K562 treated with DMSO at 1 percent for 12 hours (cell line): ENCODE measurements around the gene CCL19. TPM values are rescaled to one million over a fixed set of nuclear protein-coding genes. Genes with fewer than 3 reads are reported as not detected.

Experiments used
- total RNA-seq: library from RNA; unstranded; fragments of 300-600 nt; gene quantifications from 2 replicates; pipeline ENCODE4 v1.2.3, GENCODE V29; 2022; ENCODE audit not compliant: insufficient read depth

Gene CCL19
- total RNA-seq: not detected in 2 replicates

DNA sequence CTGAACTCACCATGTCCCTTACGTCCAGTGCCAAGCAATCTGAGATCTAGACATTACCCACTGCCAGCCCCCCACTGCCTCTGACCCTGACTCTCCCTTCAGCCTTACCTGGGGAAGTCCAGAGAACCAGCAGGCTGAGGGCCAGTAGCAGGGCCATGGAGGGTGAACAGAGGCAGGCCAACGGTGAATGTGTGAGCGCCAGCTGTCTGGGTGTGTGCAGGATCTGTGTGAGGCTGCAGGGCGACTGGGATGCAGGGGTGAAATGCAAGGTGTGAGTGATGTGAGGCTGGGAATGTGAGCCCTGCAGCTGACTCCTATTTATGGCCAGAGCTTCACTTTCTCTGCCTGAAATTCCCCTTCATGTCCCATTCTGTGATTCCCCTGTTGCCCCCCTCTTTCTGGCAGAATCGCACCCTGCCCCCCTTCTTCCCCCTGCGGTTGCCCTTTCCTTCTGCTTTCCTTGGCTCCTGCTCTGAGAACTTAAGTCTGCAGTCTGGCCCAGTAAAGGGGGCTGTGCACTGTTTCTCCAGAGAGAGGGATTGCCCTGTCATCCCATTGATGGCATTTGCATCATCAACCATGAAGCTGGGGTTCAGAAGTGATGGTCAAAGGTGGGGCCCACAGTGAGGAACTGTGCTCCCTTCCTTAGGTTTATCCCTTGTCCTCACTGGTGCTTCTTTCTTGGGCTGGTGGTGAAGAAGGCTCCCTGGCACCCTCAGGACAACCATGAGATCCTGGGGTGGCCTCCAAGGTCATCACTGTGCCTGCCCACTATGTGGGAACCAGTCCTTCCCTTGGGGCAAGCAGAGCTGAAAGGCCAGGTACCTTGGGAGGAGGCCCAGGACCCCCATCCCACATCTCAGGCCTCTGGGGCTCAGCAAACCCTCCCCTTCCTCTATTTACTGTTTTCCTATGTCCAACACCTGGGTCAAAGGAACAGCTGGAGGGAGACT is at the start of gene CCL19:
Gene CCL19, minus strand, starts transcription at position 294 of the 953 bp plus-strand sequence. Its CDS starts 137 bp downstream, at position 157.

DNA sequence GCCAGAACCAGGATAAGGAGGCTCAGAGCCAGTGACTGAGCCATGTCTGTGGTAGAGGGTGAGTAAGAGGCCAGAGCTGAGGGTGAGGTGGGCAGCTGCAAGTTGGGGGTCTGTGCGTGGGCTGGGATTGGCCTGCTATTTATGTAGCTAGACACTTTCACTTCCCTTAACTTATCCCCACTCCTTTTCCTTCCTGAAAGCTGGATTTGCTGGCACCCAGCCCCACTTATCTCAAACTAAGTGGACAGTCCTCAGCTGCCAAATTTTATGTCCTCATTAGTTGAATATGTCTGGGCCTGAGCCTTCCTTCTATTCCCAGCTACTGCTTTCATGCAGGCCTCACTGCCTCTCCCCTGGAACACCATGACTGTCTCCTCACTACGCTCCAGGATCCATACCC is 18.9 kb upstream of the CCL19 start, which contains the start of gene CCL21:
Gene CCL21, minus strand, starts transcription at position 114 of the 400 bp plus-strand sequence. Its CDS starts 70 bp downstream, at position 44.

DNA sequence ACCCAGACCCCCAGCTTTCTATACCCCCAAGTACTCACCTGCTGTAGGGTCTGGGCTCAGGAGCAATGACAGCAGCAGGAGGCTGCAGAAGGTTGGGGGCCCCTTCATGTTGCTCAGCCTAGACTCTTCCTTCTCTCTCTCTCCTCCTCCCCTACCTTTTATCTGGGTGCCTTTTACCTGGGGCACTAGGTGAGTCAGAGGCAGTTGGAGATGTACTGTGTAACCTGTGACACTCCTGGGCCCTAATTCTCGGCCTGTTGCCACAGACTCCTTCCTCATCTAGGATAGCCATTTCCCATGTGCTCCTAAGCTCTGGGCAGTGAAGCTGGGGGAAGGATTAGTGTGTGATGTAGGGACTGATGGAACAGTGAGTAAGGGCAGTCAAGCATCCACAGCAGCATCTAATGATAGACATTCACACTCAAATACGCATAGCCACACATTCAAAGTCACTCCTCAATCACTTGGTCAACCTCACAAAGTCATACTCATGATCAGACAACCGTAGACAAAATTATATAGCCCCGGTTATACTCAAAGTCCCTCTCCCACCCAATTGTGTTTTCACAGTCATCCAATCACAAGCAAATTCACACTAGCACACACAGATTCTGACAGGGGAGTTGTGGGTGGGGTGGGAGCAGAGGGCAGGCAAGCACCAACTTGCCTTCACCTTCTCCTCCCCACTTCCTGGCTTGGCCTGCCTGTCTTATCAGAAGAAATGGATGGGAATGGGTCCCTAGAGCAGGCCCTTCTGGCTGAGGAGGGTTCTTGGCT is 28.4 kb downstream of the CCL19 start, which contains the start of gene CCL27:
Gene CCL27, minus strand, starts transcription at position 132 of the 777 bp plus-strand sequence. Its CDS starts 24 bp downstream, at position 108.

DNA sequence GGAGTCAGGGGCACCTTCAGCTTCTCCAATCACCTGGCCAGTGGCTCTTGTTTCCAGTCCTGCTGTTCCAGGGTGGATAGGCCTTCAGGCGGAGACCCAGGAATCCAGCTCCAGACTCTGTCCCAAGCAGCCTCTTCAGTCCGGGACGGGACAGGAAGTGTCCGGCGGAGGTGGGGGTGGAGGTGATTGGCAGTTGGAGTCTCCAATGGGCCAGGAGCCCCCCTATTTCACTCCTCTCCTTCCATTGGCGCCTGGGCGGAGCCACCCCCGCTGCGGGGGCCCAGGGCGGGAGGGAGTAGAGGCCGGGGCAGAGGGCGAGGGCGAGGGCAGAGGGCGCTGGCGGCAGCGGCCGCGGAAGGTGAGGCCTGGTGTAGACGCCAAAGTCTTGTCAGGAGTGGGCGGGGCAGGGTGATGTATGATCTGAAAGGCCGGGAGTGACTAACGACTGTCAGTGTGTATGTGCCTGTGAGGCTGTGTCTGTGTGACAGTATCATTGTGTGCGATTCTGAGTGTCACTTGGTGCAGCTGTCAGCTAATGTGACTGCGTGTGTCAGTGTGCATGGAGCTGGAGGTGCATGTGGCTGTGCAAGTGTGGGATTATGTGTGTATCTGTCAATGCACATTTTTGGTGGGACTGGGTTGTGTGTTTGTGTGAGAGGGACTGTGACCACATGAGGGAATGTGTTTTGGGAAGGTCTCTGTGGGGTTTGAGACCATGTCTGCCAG is 39.0 kb downstream of the CCL19 start, which contains the start of gene IL11RA:
Gene IL11RA, plus strand, starts transcription at position 310 of the 726 bp plus-strand sequence. CDS start 3,033 bp downstream, outside the sequence.

DNA sequence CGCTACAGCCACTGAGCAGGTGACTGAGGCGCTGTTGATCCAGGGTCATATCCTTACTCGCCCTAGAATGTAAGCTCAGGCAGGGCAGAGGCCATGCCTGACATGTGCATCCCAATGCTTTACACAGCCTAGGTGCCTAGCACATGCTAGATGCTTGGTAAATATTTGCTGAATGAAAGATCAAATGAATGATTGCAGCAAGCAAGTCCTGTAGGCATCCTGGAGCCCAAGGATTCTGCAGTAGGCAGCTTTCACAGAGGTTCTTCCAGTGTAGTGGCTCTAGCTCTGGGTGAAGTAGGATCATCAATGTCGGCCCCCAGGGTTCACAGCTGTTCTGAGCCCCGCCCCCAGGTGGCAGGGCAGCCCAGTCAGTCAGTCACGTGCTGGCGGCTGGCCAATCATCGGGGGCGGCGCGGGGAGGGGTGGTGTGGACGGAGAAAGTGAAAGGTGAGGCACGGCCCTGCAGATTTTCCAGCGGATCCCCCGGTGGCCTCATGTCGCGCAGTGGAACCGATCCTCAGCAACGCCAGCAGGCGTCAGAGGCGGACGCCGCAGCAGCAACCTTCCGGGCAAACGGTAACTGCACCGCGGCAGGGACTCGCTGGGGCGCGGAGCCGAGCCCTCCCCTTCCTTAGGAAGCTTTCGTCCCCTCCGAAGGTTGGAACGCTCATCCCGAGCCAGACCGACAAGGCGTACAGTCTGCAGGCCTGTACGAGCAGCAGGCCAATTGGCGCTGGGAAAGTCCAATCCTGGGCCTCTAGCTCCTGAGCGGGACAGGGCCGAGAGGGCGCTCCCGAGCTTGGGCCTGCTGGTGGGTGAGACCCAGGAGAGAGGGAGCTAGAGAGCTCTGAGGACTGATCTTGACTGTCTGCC is 44.6 kb downstream of the CCL19 start, which contains the start of gene GALT:
Gene GALT, plus strand, starts transcription at position 465 of the 873 bp plus-strand sequence. Its CDS starts 30 bp downstream, at position 495.

Other genes with a start within 250 kb of the CCL19 start
- gene FAM219A, start 232.7 kb downstream of the CCL19 start, total RNA-seq: 5.8 and 15.0 TPM in 2 replicates
- gene DNAI1, start 232.5 kb downstream of the CCL19 start, total RNA-seq: not detected in 2 replicates
- not detected in 2 replicates for gene ENHO, start 168.3 kb downstream of the CCL19 start, total RNA-seq
- gene CNTFR, start 101.6 kb downstream of the CCL19 start, total RNA-seq: not detected in 2 replicates
- gene RPP25L, start 79.2 kb downstream of the CCL19 start, total RNA-seq: 51.6 and 60.5 TPM in 2 replicates
- 125 and 141 TPM in 2 replicates for gene DCTN3, start 70.8 kb downstream of the CCL19 start, total RNA-seq
- gene ARID3C, start 62.2 kb downstream of the CCL19 start, total RNA-seq: not detected in 2 replicates
- gene SIGMAR1, start 53.5 kb downstream of the CCL19 start, total RNA-seq: 16.1 and 30.0 TPM in 2 replicates
- gene GALT, start 44.6 kb downstream of the CCL19 start, total RNA-seq: 11.6 and 18.2 TPM in 2 replicates
- gene IL11RA, start 39.1 kb downstream of the CCL19 start, total RNA-seq: 4.9 and 7.8 TPM in 2 replicates
- not detected in 2 replicates for gene CCL27, start 28.6 kb downstream of the CCL19 start, total RNA-seq
- gene CCL21, start 18.9 kb upstream of the CCL19 start, total RNA-seq: not detected in 2 replicates